Endothelial cell (in vitro differentiated cells): ENCODE results near the gene BOC. TPM values are rescaled to one million over a fixed set of nuclear protein-coding genes. Genes with fewer than 3 reads are reported as not detected.

Experiments
- DNase-seq: peaks from one replicate; pipeline ENCODE4 v3.0.0; 2021; ENCODE audit warnings: low spot score
- H3K27ac Mint-ChIP-seq: one replicate; pipeline ENCODE4 v1.8.0; 2021; ENCODE audit warnings: mixed read lengths, inconsistent platforms; ENCODE audit not compliant: unreplicated experiment
- H3K27me3 Mint-ChIP-seq: one replicate; pipeline ENCODE4 v1.8.0; 2021; ENCODE audit warnings: mild to moderate bottlenecking, moderate library complexity, mixed read lengths, inconsistent platforms; ENCODE audit not compliant: unreplicated experiment
- H3K36me3 Mint-ChIP-seq: one replicate; pipeline ENCODE4 v1.8.0; 2021; ENCODE audit warnings: mild to moderate bottlenecking, low read depth, mixed read lengths, inconsistent platforms; ENCODE audit not compliant: unreplicated experiment
- H3K4me1 Mint-ChIP-seq: one replicate; pipeline ENCODE4 v1.8.0; 2021; ENCODE audit warnings: mild to moderate bottlenecking, mixed read lengths, inconsistent platforms; ENCODE audit not compliant: unreplicated experiment
- H3K4me3 Mint-ChIP-seq: one replicate; pipeline ENCODE4 v1.8.0; 2021; ENCODE audit warnings: mild to moderate bottlenecking, mixed read lengths, inconsistent platforms; ENCODE audit not compliant: unreplicated experiment
- H3K9me3 Mint-ChIP-seq: one replicate; pipeline ENCODE4 v1.8.0; 2021; ENCODE audit warnings: mixed read lengths, inconsistent platforms; ENCODE audit not compliant: unreplicated experiment
- CTCF ChIP-seq: fragments of 200-600 bp; sonication (generic); IDR thresholded peaks from one replicate; pipeline ENCODE4 v1.5.0; 2021; ENCODE audit warnings: antibody characterized with exemption; ENCODE audit not compliant: unreplicated experiment
- total RNA-seq: library from RNA; stranded (reverse); fragmentation: NEBNext Ultra II Directional; extraction: Animal tissue kit (Norgen Biotek cat#: 25700); gene quantifications from one replicate; pipeline ENCODE4 v1.2.1, GENCODE V29; 2021; ENCODE audit not compliant: unreplicated experiment

BOC gene
- total RNA-seq, 1 donor from 2014 or later, result 3.8 TPM

GRCh38 chr3:113268942-113269341, 57.6 kb downstream of the BOC start:
- Mint-ChIP-seq H3K27ac (no peak overlapping the region), H3K36me3 (no peaks in the 10 kb centered on the region), H3K4me1 (peaks cover 9% of the 10 kb centered on the region), H3K4me3 (no peak overlapping the region), H3K27me3 (peaks cover 5% of the 10 kb centered on the region), H3K9me3 (no peaks in the 10 kb centered on the region)
- TF ChIP-seq CTCF, result no peak
- DNase-seq, result no peak

GRCh38 chr3:113269661-113270060, 58.3 kb downstream of the BOC start:
- Mint-ChIP-seq H3K27me3 (peaks cover 5% of the 10 kb centered on the region), H3K4me1 (peaks cover 4% of the 10 kb centered on the region), H3K27ac (no peak overlapping the region), H3K36me3 (no peaks in the 10 kb centered on the region), H3K4me3 (no peak overlapping the region), H3K9me3 (no peaks in the 10 kb centered on the region)
- TF ChIP-seq CTCF, result no peak
- DNase-seq, result no peak

- no peak for TF ChIP-seq CTCF
- peaks cover 4% of the 10 kb centered on the region for H3K4me1 Mint-ChIP-seq
- H3K36me3 Mint-ChIP-seq, result no peaks in the 10 kb centered on the region
- no peak for DNase-seq
- peaks cover 5% of the 10 kb centered on the region for H3K27me3 Mint-ChIP-seq
- H3K4me3 Mint-ChIP-seq, result no peak overlapping the region
- H3K27ac Mint-ChIP-seq, result no peak overlapping the region
- H3K9me3 Mint-ChIP-seq, result no peaks in the 10 kb centered on the region
Measured at GRCh38 chr3:113270068-113270467, 58.7 kb downstream of the BOC start.

- TF ChIP-seq CTCF, result no peak
- Mint-ChIP-seq H3K27me3 (peaks cover 5% of the 10 kb centered on the region), H3K9me3 (no peaks in the 10 kb centered on the region), H3K27ac (no peak overlapping the region), H3K4me3 (no peak overlapping the region), H3K36me3 (no peaks in the 10 kb centered on the region), H3K4me1 (peaks cover 4% of the 10 kb centered on the region)
- DNase-seq, result no peak
Measured at GRCh38 chr3:113270786-113271185, 59.4 kb downstream of the BOC start.

- Mint-ChIP-seq H3K4me3 (no peak overlapping the region), H3K27me3 (peaks cover 5% of the 10 kb centered on the region), H3K36me3 (no peaks in the 10 kb centered on the region), H3K9me3 (no peaks in the 10 kb centered on the region), H3K4me1 (peaks cover 8% of the 10 kb centered on the region), H3K27ac (no peak overlapping the region)
- no peak for DNase-seq
- TF ChIP-seq CTCF, result no peak
Measured at GRCh38 chr3:113271189-113271588, 59.8 kb downstream of the BOC start.
